RWPE2 (cell line): ENCODE results near the gene CCDC61.

Source experiments
- ATAC-seq: fragments of 200-7000 bp; cut with Tn5 transposase; 3 replicates; pipeline ENCODE4 v1.9.1; 2021; ENCODE audit warnings: low read depth
- DNase-seq: peaks from one replicate; pipeline ENCODE4 v3.0.0-alpha.2; 2020; ENCODE audit warnings: low spot score
- H3K27ac ChIP-seq: fragments of 450-650 bp; 2 replicates; pipeline ENCODE4 v1.5.1; 2017; ENCODE audit warnings: mild to moderate bottlenecking; ENCODE audit not compliant: poor library complexity, severe bottlenecking
- H3K27me3 ChIP-seq: fragments of 250-450 bp; sonication (Bioruptor Pico); 2 replicates; pipeline ENCODE4 v1.5.1; 2021; ENCODE audit warnings: mild to moderate bottlenecking, moderate library complexity; ENCODE audit not compliant: insufficient read depth, poor library complexity, severe bottlenecking
- H3K36me3 ChIP-seq: fragments of 250-450 bp; sonication (Bioruptor Pico); 2 replicates; pipeline ENCODE4 v1.5.1; 2020; ENCODE audit warnings: low read depth, mild to moderate bottlenecking, moderate library complexity
- H3K4me1 ChIP-seq: fragments of 250-450 bp; sonication (Bioruptor Pico); 2 replicates; pipeline ENCODE4 v1.5.1; 2021; ENCODE audit warnings: mild to moderate bottlenecking, moderate library complexity; ENCODE audit not compliant: insufficient read depth, poor library complexity, severe bottlenecking
- H3K4me3 ChIP-seq: fragments of 250-450 bp; sonication (Bioruptor Pico); 2 replicates; pipeline ENCODE4 v1.5.1; 2021; ENCODE audit warnings: mild to moderate bottlenecking, moderate library complexity; ENCODE audit not compliant: severe bottlenecking
- H3K9me3 ChIP-seq: fragments of 250-450 bp; sonication (Bioruptor Pico); 2 replicates; pipeline ENCODE4 v1.5.1; 2021; ENCODE audit warnings: mild to moderate bottlenecking, moderate library complexity; ENCODE audit not compliant: severe bottlenecking
- CTCF ChIP-seq: fragments of 450-650 bp; IDR thresholded peaks from one replicate; pipeline ENCODE4 v1.5.1; 2017; ENCODE audit warnings: mild to moderate bottlenecking, moderate library complexity; ENCODE audit not compliant: poor library complexity, severe bottlenecking

Gene CCDC61

DNA sequence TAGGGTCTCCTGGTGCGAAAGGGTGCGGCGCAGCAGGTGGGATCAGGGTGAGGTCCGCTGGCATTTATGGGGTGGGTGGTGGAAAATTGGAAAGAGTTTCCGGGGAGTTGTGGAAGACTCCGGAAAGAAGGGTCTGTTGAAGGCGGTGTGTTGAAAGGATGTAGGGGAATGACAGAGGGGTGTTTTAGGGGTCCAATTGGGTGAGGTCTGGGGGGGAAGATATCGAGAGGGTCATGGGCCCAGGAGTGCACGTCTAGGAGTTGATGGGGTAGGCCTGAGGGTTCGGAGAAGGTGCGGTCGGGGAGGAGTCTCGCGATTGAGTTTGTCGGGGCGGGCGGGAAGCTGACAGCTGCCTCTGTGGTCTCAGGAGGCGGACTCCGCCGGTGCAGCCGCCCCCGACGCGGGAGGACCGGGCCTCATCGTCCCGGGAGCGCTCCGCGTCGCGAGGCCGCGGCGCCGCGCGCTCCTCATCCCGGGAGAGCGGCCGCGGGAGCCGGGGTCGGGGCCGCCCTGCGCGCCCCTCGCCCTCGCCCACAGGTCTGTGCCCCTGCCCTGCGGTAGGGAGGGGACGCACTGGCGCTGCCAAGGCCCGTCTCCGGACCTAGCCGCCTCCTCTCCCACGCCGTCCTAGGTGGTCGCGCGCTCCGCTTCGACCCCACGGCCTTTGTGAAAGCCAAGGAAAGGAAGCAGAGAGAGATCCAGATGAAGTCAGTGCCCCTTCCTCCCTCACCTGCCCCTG is 20.6 kb downstream of the CCDC61 start:
- ATAC-seq = no peak
- H3K27me3 ChIP-seq = peaks cover 5% of the 10 kb centered on the region
- H3K4me1 ChIP-seq = no peaks in the 10 kb centered on the region
- no peak for DNase-seq
- no peak for TF ChIP-seq CTCF
- no peak overlapping the region for H3K27ac ChIP-seq
- H3K36me3 ChIP-seq = no peaks in the 10 kb centered on the region
- H3K4me3 ChIP-seq = peak overlapping the region; percentile 29
- H3K9me3 ChIP-seq = no peaks in the 10 kb centered on the region

DNA sequence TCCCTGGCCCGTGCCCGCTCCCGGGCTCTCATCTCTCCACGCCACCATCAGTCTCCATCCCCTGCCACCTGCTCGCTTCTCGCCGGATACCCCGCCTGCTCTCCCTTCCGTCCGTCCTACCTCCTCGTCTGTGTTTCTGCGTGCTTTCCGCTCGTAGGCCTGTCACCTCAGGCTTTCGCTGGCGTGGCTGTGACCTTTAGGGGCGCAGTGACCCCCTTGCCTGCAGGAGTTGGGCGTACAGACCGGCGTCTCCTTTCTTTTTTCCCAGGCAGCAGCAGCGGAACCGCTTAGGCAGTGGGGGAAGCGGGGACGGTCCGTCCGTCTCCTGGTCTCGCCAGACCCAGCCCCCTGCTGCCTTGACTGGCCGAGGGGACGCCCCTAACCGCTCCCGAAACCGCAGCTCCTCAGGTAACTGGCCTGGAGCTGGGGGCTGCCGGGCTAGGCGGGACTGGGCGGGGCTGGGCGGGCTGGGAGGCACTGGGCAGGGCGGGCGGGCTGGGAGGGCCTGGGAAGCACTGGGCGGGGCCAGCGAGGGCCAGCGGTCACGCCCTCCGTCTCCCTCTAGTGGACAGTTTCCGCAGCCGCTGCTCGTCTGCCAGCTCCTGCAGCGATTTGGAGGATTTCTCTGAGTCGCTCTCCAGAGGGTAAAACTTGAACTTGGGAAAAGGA is 21.3 kb downstream of the CCDC61 start:
- ATAC-seq (peak; percentile 66), DNase-seq (no peak)
- Histone ChIP-seq H3K4me3 (peak overlapping the region; percentile 29), H3K36me3 (no peaks in the 10 kb centered on the region), H3K27me3 (peaks cover 5% of the 10 kb centered on the region), H3K4me1 (peaks cover 4% of the 10 kb centered on the region), H3K27ac (no peak overlapping the region), H3K9me3 (no peaks in the 10 kb centered on the region)
- peak; percentile 83 for TF ChIP-seq CTCF

- H3K4me3 ChIP-seq = no peak overlapping the region
- no peaks in the 10 kb centered on the region for H3K36me3 ChIP-seq
- H3K9me3 ChIP-seq = no peaks in the 10 kb centered on the region
- DNase-seq (no peak), ATAC-seq (no peak)
- TF ChIP-seq CTCF = peak; percentile 63
- H3K4me1 ChIP-seq = peaks cover 5% of the 10 kb centered on the region
- peaks cover 5% of the 10 kb centered on the region for H3K27me3 ChIP-seq
- no peak overlapping the region for H3K27ac ChIP-seq
Observed at GRCh38 chr19:46017095-46017429, 21.8 kb downstream of the CCDC61 start.

- Histone ChIP-seq H3K36me3 (no peaks in the 10 kb centered on the region), H3K4me1 (peaks cover 5% of the 10 kb centered on the region), H3K9me3 (no peaks in the 10 kb centered on the region), H3K27ac (no peak overlapping the region), H3K4me3 (no peak overlapping the region), H3K27me3 (peaks cover 5% of the 10 kb centered on the region)
- DNase-seq (no peak), ATAC-seq (no peak)
- TF ChIP-seq CTCF = no peak
Observed at GRCh38 chr19:46017874-46018675, 22.8 kb downstream of the CCDC61 start.
